Measurements from ENCODE around the gene NCAPH2. TPM values are rescaled to one million over a fixed set of nuclear protein-coding genes. Genes with fewer than 3 reads are reported as not detected.

NCAPH2 gene
- total RNA-seq, 8 experiments from 2014 or later = 12.1 to 59.7 (median 39.5) TPM

- peaks cover 11 to 20% of the 10 kb centered on the region in 2 donors for H3K4me1 ChIP-seq (replicated peaks in 1 of 2)
- H3K27ac ChIP-seq = no peak overlapping the region
- WGBS, 10 experiments = 40 to 100% (median 77%) methylated on average over 1 to 3 of the region's 11 CpGs; no CpG with 5 or more reads in 6 of the 10 experiments
- ATAC-seq (replicated peaks in 6 of 8) = no peak
- no peak overlapping the region for H3K4me3 ChIP-seq
- in situ Hi-C loops (cut with MboI; ENCODE audit: low pct_unique_long_range_greater_than_20kb in 2 of 9, low sequenced_read_pairs in 9 of 9, unreplicated experiment in 9 of 9) = no loop called here
Measured at GRCh38 chr22:50479721-50480120, 28.3 kb upstream of the NCAPH2 start.

GRCh38 chr22:50481045-50481439, 27.0 kb upstream of the NCAPH2 start:
- WGBS, 10 experiments = 0 to 23% (median 0%) methylated on average over 1 to 5 of the region's 45 CpGs; no CpG with 5 or more reads in 7 of the 10 experiments
- peak overlapping the region; percentile 22 to 47 (median 45) for H3K4me3 ChIP-seq
- ATAC-seq (replicated peaks in 6 of 8) = peak in 1 of 8 experiments; percentile 5

GRCh38 chr22:50481440-50482106, 26.5 kb upstream of the NCAPH2 start, which contains the start of gene ADM2:
ADM2 (plus strand) TSS chr22:50481543; CDS start chr22:50481848, 305 bp downstream.
- no CpG with 5 or more reads among the region's 70 CpGs for WGBS, 10 experiments
- peak within 1 kb of the TSS; percentile 22 to 47 (median 45) for H3K4me3 ChIP-seq
- peaks cover 7 to 16% of the 10 kb centered on the region in 2 donors for H3K4me1 ChIP-seq (replicated peaks in 1 of 2)
- in situ Hi-C loops (cut with MboI; ENCODE audit: low pct_unique_long_range_greater_than_20kb in 2 of 9, low sequenced_read_pairs in 9 of 9, unreplicated experiment in 9 of 9) = no loop called here
- peak; percentile 64 to 79 (median 74) for ATAC-seq (replicated peaks in 6 of 8)
- peak within 1 kb of the TSS in 1 of 2 donors; percentile 7 for H3K27ac ChIP-seq

More at GRCh38 chr22:50481045-50481439, 27.0 kb upstream of the NCAPH2 start:
- Histone ChIP-seq H3K4me1 (replicated peaks in 1 of 2) (peaks cover 7 to 16% of the 10 kb centered on the region in 2 donors), H3K27ac (no peak overlapping the region)
- in situ Hi-C loops (cut with MboI; ENCODE audit: low pct_unique_long_range_greater_than_20kb in 2 of 9, low sequenced_read_pairs in 9 of 9, unreplicated experiment in 9 of 9) = no loop called here

GRCh38 chr22:50482107-50483074, 25.6 kb upstream of the NCAPH2 start:
- H3K4me1 ChIP-seq (replicated peaks in 1 of 2) = peaks cover 0 to 13% of the 10 kb centered on the region in 2 donors
- ATAC-seq (replicated peaks in 6 of 8) = peak in 5 of 8 experiments; percentile 11 to 42 (median 31)
- 80 to 100% (median 95%) methylated on average over 2 to 7 of the region's 35 CpGs; no CpG with 5 or more reads in 6 of the 10 experiments for WGBS, 10 experiments
- in situ Hi-C loops (cut with MboI; ENCODE audit: low pct_unique_long_range_greater_than_20kb in 2 of 9, low sequenced_read_pairs in 9 of 9, unreplicated experiment in 9 of 9) = no loop called here
- H3K27ac ChIP-seq = peak overlapping the region in 1 of 2 donors; percentile 7
- H3K4me3 ChIP-seq = peak overlapping the region; percentile 22 to 47 (median 45)

GRCh38 chr22:50483106-50483505, 24.9 kb upstream of the NCAPH2 start:
- no peak overlapping the region for H3K4me3 ChIP-seq
- in situ Hi-C loops (cut with MboI; ENCODE audit: low pct_unique_long_range_greater_than_20kb in 2 of 9, low sequenced_read_pairs in 9 of 9, unreplicated experiment in 9 of 9) = no loop called here
- ATAC-seq (replicated peaks in 6 of 8) = no peak
- H3K27ac ChIP-seq = no peak overlapping the region
- WGBS, 10 experiments = 60 to 100% methylated on average over 1 of the region's 10 CpGs; no CpG with 5 or more reads in 8 of the 10 experiments
- peaks cover 0 to 13% of the 10 kb centered on the region in 2 donors for H3K4me1 ChIP-seq (replicated peaks in 1 of 2)

GRCh38 chr22:50483556-50483955, 24.5 kb upstream of the NCAPH2 start:
- Histone ChIP-seq H3K27ac (no peak overlapping the region), H3K4me1 (replicated peaks in 1 of 2) (peaks cover 0 to 13% of the 10 kb centered on the region in 2 donors), H3K4me3 (no peak overlapping the region)
- in situ Hi-C loops (cut with MboI; ENCODE audit: low pct_unique_long_range_greater_than_20kb in 2 of 9, low sequenced_read_pairs in 9 of 9, unreplicated experiment in 9 of 9) = no loop called here
- no peak for ATAC-seq (replicated peaks in 6 of 8)
- 94% methylated on average over 3 of the region's 8 CpGs; no CpG with 5 or more reads in 9 of the 10 experiments for WGBS, 10 experiments

- WGBS, 10 experiments = 73 to 86% methylated on average over 1 to 4 of the region's 31 CpGs; no CpG with 5 or more reads in 8 of the 10 experiments
- in situ Hi-C loops (cut with MboI; ENCODE audit: low pct_unique_long_range_greater_than_20kb in 2 of 9, low sequenced_read_pairs in 9 of 9, unreplicated experiment in 9 of 9) = no loop called here
- Histone ChIP-seq H3K27ac (no peak overlapping the region), H3K4me1 (replicated peaks in 1 of 2) (peaks cover 0 to 13% of the 10 kb centered on the region in 2 donors), H3K4me3 (no peak overlapping the region)
- no peak for ATAC-seq (replicated peaks in 6 of 8)
Measured at GRCh38 chr22:50483977-50484853, 23.8 kb upstream of the NCAPH2 start.

GRCh38 chr22:50485221-50486131, 22.5 kb upstream of the NCAPH2 start:
- peak in 1 of 8 experiments; percentile 28 for ATAC-seq (replicated peaks in 6 of 8)
- H3K27ac ChIP-seq = no peak overlapping the region
- peaks cover 0 to 13% of the 10 kb centered on the region in 2 donors for H3K4me1 ChIP-seq (replicated peaks in 1 of 2)
- H3K4me3 ChIP-seq = no peak overlapping the region
- 39 to 72% (median 58%) methylated on average over 1 to 8 of the region's 29 CpGs; no CpG with 5 or more reads in 3 of the 10 experiments for WGBS, 10 experiments
- in situ Hi-C loops (cut with MboI; ENCODE audit: low pct_unique_long_range_greater_than_20kb in 2 of 9, low sequenced_read_pairs in 9 of 9, unreplicated experiment in 9 of 9) = no loop called here

GRCh38 chr22:50486561-50487289, 21.3 kb upstream of the NCAPH2 start, which contains the start of gene MIOX:
MIOX (plus strand) TSS chr22:50486859; CDS start chr22:50486898, 39 bp downstream.
- H3K4me1 ChIP-seq (replicated peaks in 1 of 2) = peaks cover 0 to 8% of the 10 kb centered on the region in 2 donors
- WGBS, 10 experiments = 0 to 90% (median 69%) methylated on average over 1 to 6 of the region's 23 CpGs; no CpG with 5 or more reads in 4 of the 10 experiments
- ATAC-seq (replicated peaks in 6 of 8) = no peak

GRCh38 chr22:50487290-50488005, 20.6 kb upstream of the NCAPH2 start:
- no peak overlapping the region for H3K27ac ChIP-seq
- H3K4me3 ChIP-seq = no peak overlapping the region
- no peak for ATAC-seq (replicated peaks in 6 of 8)
- WGBS, 10 experiments = 78 to 80% methylated on average over 1 to 5 of the region's 23 CpGs; no CpG with 5 or more reads in 8 of the 10 experiments
- in situ Hi-C loops (cut with MboI; ENCODE audit: low pct_unique_long_range_greater_than_20kb in 2 of 9, low sequenced_read_pairs in 9 of 9, unreplicated experiment in 9 of 9) = no loop called here
- peaks cover 0 to under 1% of the 10 kb centered on the region in 2 donors for H3K4me1 ChIP-seq (replicated peaks in 1 of 2)

More at GRCh38 chr22:50486561-50487289, 21.3 kb upstream of the NCAPH2 start, which contains the start of gene MIOX:
- in situ Hi-C loops (cut with MboI; ENCODE audit: low pct_unique_long_range_greater_than_20kb in 2 of 9, low sequenced_read_pairs in 9 of 9, unreplicated experiment in 9 of 9) = no loop called here
- Histone ChIP-seq H3K27ac (no peak within 1 kb of the TSS), H3K4me3 (no peak within 1 kb of the TSS)

All from motor neuron (in vitro differentiated cells).